ENCODE measurements around the gene TMEM169. TPM values are rescaled to one million over a fixed set of nuclear protein-coding genes. Genes with fewer than 3 reads are reported as not detected.

Gene TMEM169
- total RNA-seq, 2 experiments from 2014 or later: 0.27 to 0.53 TPM

DNA sequence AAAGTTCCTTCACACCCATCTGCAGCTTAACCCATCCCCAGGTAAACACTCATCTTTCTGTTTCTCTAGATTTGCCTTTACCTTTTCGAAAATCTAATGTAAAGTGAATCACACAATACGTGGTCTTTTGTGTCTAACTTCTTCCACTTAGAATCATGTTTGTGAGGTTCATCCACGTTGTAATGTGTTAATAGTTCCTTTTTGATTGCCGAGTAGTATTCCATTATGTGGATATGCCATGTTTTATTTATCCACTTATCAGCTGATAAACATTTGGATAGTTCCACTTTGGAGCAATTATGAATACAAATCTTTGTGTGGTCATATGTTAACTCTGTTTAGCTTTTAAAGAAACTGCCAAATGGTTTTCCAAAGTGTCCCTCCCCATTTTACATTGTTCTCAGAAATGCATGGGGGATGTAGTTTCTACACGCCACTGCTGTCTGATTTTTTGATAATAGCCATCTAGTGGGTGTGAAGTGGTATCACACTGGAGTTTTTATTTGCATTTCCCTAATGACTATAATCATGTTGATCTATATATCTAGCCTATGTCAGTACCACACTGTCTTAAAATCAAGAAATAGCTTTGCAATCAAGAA is 22.4 kb upstream of the TMEM169 start:
- Mint-ChIP-seq H3K27me3 (no peaks in the 10 kb centered on the region), H3K4me3 (no peak overlapping the region), H3K27ac (peak overlapping the region; percentile 99), H3K4me1 (ENCODE audit: low read depth) (peaks cover 42% of the 10 kb centered on the region), H3K36me3 (ENCODE audit: low read depth) (peaks cover 51% of the 10 kb centered on the region), H3K9me3 (no peaks in the 10 kb centered on the region)
- DNase-seq (peak in 2 of 14 experiments; percentile 23 to 28), ATAC-seq (ENCODE audit: poor library complexity) (no peak)
- CTCF ChIA-PET: interaction anchor here (1.1 to 2.0 kb wide), 6 partner anchors 10 to 128 kb away, joined by 3 to 6 read pairs (median 4); partner anchors contain the start of genes PECR and TMEM169
- intact Hi-C loops (cut with DNase I, micrococcal nuclease): loop anchor here in 1 of 2 experiments (10.0 kb wide), 1 partner anchor 55 kb away; no protein-coding TSS in a partner anchor
- POLR2A ChIA-PET: interaction anchor here (1.8 to 4.3 kb wide), 4 partner anchors 11 to 50 kb away, joined by 8 to 31 read pairs (median 14); partner anchors contain the start of genes PECR, TMEM169 and XRCC5
- TF ChIP-seq, protein P1, sequence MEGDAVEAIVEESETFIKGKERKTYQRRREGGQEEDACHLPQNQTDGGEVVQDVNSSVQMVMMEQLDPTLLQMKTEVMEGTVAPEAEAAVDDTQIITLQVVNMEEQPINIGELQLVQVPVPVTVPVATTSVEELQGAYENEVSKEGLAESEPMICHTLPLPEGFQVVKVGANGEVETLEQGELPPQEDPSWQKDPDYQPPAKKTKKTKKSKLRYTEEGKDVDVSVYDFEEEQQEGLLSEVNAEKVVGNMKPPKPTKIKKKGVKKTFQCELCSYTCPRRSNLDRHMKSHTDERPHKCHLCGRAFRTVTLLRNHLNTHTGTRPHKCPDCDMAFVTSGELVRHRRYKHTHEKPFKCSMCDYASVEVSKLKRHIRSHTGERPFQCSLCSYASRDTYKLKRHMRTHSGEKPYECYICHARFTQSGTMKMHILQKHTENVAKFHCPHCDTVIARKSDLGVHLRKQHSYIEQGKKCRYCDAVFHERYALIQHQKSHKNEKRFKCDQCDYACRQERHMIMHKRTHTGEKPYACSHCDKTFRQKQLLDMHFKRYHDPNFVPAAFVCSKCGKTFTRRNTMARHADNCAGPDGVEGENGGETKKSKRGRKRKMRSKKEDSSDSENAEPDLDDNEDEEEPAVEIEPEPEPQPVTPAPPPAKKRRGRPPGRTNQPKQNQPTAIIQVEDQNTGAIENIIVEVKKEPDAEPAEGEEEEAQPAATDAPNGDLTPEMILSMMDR (IDR thresholded peaks at IDR 0.05): peak; percentile 41
- Histone ChIP-seq H3K36me3 (ENCODE audit: insufficient read depth, low read length) (peaks cover 20% of the 10 kb centered on the region), H3K4me3 (ENCODE audit: low read length) (no peak overlapping the region), H3K9me3 (ENCODE audit: control insufficient read depth in 1 of 2, insufficient read depth in 1 of 2, low read length in 2 of 2) (no peaks in the 10 kb centered on the region), H3K4me1 (ENCODE audit: insufficient read depth, low read length) (peaks cover 11% of the 10 kb centered on the region), H3K27ac (ENCODE audit: low read depth in 1 of 2, low read length in 2 of 2) (no peak overlapping the region), H3K27me3 (ENCODE audit: control insufficient read depth in 1 of 2, insufficient read depth in 2 of 2, low read length in 2 of 2) (no peaks in the 10 kb centered on the region)

DNA sequence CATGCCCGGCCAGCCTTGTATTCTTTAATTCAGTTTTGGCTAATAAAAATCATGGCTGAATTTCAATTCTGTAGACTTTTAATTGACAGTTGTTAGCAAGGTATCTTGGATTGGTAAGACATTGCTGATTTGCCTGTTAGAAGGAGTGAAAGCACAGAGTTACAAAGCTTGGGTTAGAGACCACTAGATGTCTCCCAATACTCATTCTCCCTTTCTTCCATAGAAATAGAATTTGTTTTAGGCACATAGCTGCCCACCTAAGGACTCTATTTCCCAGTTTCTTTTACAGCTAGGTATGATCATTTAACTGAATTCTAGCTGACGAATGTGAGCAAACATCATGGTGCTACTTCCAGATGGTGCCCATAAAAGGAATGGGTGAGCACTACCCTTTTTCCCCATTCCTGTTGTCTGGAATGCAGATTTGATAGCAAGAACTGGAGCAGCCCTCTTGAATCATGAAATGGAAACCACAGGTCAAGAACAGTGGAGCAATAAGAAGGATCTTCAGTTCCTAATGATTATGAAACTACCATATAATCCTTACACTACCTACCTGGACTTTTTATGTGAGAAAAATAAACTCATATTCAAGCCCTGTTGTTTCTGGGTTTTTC is 17.6 kb upstream of the TMEM169 start:
- TF ChIP-seq, protein P1 (IDR thresholded peaks at IDR 0.05): peak; percentile 37
- no peak for DNase-seq
- Histone ChIP-seq H3K4me1 (ENCODE audit: insufficient read depth, low read length) (peaks cover 2% of the 10 kb centered on the region), H3K36me3 (ENCODE audit: insufficient read depth, low read length) (peaks cover 37% of the 10 kb centered on the region), H3K4me3 (ENCODE audit: low read length) (no peak overlapping the region), H3K9me3 (ENCODE audit: control insufficient read depth in 1 of 2, insufficient read depth in 1 of 2, low read length in 2 of 2) (no peaks in the 10 kb centered on the region), H3K27ac (ENCODE audit: low read depth in 1 of 2, low read length in 2 of 2) (peak overlapping the region in 1 of 2 donors; percentile 10), H3K27me3 (ENCODE audit: control insufficient read depth in 1 of 2, insufficient read depth in 2 of 2, low read length in 2 of 2) (no peaks in the 10 kb centered on the region)
- no peak for ATAC-seq (ENCODE audit: poor library complexity)
- no peaks in the 10 kb centered on the region for H3K27me3 Mint-ChIP-seq
- H3K36me3 Mint-ChIP-seq (ENCODE audit: low read depth): peaks cover 57% of the 10 kb centered on the region
- H3K27ac Mint-ChIP-seq: no peak overlapping the region
- ChIA-PET POLR2A (no interaction called here), CTCF (interaction anchor here (1.7 kb wide), 1 partner anchor 9 kb away, joined by 4 read pairs; no protein-coding TSS in a partner anchor)
- intact Hi-C loops (cut with DNase I, micrococcal nuclease): no loop called here
- no peaks in the 10 kb centered on the region for H3K9me3 Mint-ChIP-seq
- H3K4me1 Mint-ChIP-seq (ENCODE audit: low read depth): peaks cover 22% of the 10 kb centered on the region
- H3K4me3 Mint-ChIP-seq: no peak overlapping the region

DNA sequence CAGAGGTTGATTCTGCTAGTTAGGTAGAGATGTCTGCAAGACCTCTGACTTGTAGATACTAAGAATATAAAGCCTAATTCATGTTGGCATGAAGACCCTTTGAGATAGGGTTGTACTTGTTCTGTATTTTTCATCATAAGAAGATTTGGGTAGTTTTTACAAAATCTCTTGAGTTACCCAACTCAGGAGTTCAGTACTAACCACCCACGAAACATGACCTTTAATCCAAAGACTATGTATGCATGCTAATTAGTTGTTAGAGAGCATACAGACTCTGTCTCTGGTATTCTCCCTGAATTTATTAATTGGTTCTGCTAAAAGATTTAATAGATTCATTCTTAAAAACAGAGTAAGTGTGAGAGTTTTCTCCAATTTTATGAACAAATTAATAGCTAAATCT is 17.1 kb upstream of the TMEM169 start:
- peaks cover 20% of the 10 kb centered on the region for H3K4me1 Mint-ChIP-seq (ENCODE audit: low read depth)
- no peak overlapping the region for H3K4me3 ChIP-seq (ENCODE audit: low read length)
- POLR2A ChIA-PET: no interaction called here
- H3K4me3 Mint-ChIP-seq: no peak overlapping the region
- H3K4me1 ChIP-seq (ENCODE audit: insufficient read depth, low read length): peaks cover 2% of the 10 kb centered on the region
- H3K36me3 ChIP-seq (ENCODE audit: insufficient read depth, low read length): peaks cover 37% of the 10 kb centered on the region
- H3K9me3 Mint-ChIP-seq: no peaks in the 10 kb centered on the region
- CTCF ChIA-PET: interaction anchor here (1.7 kb wide), 1 partner anchor 8 kb away, joined by 4 read pairs; no protein-coding TSS in a partner anchor
- no peaks in the 10 kb centered on the region for H3K9me3 ChIP-seq (ENCODE audit: control insufficient read depth in 1 of 2, insufficient read depth in 1 of 2, low read length in 2 of 2)
- H3K36me3 Mint-ChIP-seq (ENCODE audit: low read depth): peaks cover 51% of the 10 kb centered on the region
- DNase-seq (no peak), ATAC-seq (ENCODE audit: poor library complexity) (no peak)
- TF ChIP-seq, protein P1 (IDR thresholded peaks at IDR 0.05): no peak
- H3K27me3 Mint-ChIP-seq: no peaks in the 10 kb centered on the region
- H3K27ac Mint-ChIP-seq: no peak overlapping the region
- intact Hi-C loops (cut with DNase I, micrococcal nuclease): no loop called here
- no peaks in the 10 kb centered on the region for H3K27me3 ChIP-seq (ENCODE audit: control insufficient read depth in 1 of 2, insufficient read depth in 2 of 2, low read length in 2 of 2)
- H3K27ac ChIP-seq (ENCODE audit: low read depth in 1 of 2, low read length in 2 of 2): no peak overlapping the region
